AG09319 (cell line): ENCODE measurements around the gene FOXP1.

ENCODE experiments used
- DNase-seq: peaks from one replicate; pipeline ENCODE4 v3.0.0-alpha.2; 2010; ENCODE audit warnings: low read depth; ENCODE audit errors: extremely low read depth
- CTCF ChIP-seq: IDR thresholded peaks from 2 replicates; pipeline ENCODE4 v1.5.1; 2011; ENCODE audit warnings: low read depth, mild to moderate bottlenecking, inconsistent platforms, low read length, moderate library complexity

The FOXP1 gene

GRCh38 chr3:71241981-71242560 lies 341.5 kb downstream of the FOXP1 start:
- no peak for DNase-seq
- no peak for TF ChIP-seq CTCF

- DNase-seq, result no peak
- TF ChIP-seq CTCF, result no peak
These were observed 342.2 kb downstream of the FOXP1 start for GRCh38 chr3:71241246-71241901.

GRCh38 chr3:71240034-71240433 lies 343.5 kb downstream of the FOXP1 start:
- no peak for TF ChIP-seq CTCF
- no peak for DNase-seq

GRCh38 chr3:71238355-71238757 lies 345.2 kb downstream of the FOXP1 start:
- no peak for TF ChIP-seq CTCF

GRCh38 chr3:71237672-71238071 lies 345.9 kb downstream of the FOXP1 start:
- no peak for DNase-seq
- TF ChIP-seq CTCF, result no peak

More at GRCh38 chr3:71238355-71238757, 345.2 kb downstream of the FOXP1 start:
- DNase-seq, result no peak

- no peak for DNase-seq
- no peak for TF ChIP-seq CTCF
These were observed 347.7 kb downstream of the FOXP1 start for GRCh38 chr3:71235846-71236245.

- no peak for TF ChIP-seq CTCF
- no peak for DNase-seq
These were observed 350.6 kb downstream of the FOXP1 start for GRCh38 chr3:71232895-71233294.
